ENCODE results near the gene SV2C. TPM values are rescaled to one million over a fixed set of nuclear protein-coding genes. Genes with fewer than 3 reads are reported as not detected.

Gene SV2C
- total and polyA plus RNA-seq, 4 donors = 0.01 to 0.40 (median 0.37) TPM; not detected in 1

GRCh38 chr5:76388236-76388635 lies 305.1 kb downstream of the SV2C start:
- Histone ChIP-seq H3K36me3 (ENCODE audit: control insufficient read depth in 4 of 4, insufficient read depth in 4 of 4, low read length in 4 of 4) (no peaks in the 10 kb centered on the region), H3K9me3 (ENCODE audit: control insufficient read depth in 4 of 4, insufficient read depth in 3 of 4, low read length in 3 of 4) (no peaks in the 10 kb centered on the region), H3K4me3 (no peak overlapping the region), H3K27ac (ENCODE audit: low read depth in 1 of 2, low read length in 1 of 2) (no peak overlapping the region), H3K9ac (ENCODE audit: insufficient read depth in 1 of 2, low read length in 2 of 2) (no peak overlapping the region), H3K27me3 (ENCODE audit: control insufficient read depth in 3 of 3, insufficient read depth in 3 of 3, low read length in 2 of 3) (no peaks in the 10 kb centered on the region), H3K4me1 (ENCODE audit: control insufficient read depth in 5 of 5, insufficient read depth in 5 of 5, low read length in 5 of 5) (peaks cover 0 to 14% (median 0%) of the 10 kb centered on the region in 5 donors)
- DNase-seq (no peak), ATAC-seq (ENCODE audit: insufficient read depth, low FRiP score) (no peak)
- 61 to 100% methylated on average over 1 of the region's 1 CpG for WGBS, 2 donors
- no peak for TF ChIP-seq CTCF (IDR thresholded peaks at IDR 0.05; ENCODE audit: control extremely low read depth, extremely low read depth)

GRCh38 chr5:76388791-76389512 lies 305.8 kb downstream of the SV2C start:
- TF ChIP-seq CTCF (IDR thresholded peaks at IDR 0.05; ENCODE audit: control extremely low read depth, extremely low read depth) = no peak
- Histone ChIP-seq H3K36me3 (ENCODE audit: control insufficient read depth in 4 of 4, insufficient read depth in 4 of 4, low read length in 4 of 4) (no peaks in the 10 kb centered on the region), H3K9ac (ENCODE audit: insufficient read depth in 1 of 2, low read length in 2 of 2) (no peak overlapping the region), H3K9me3 (ENCODE audit: control insufficient read depth in 4 of 4, insufficient read depth in 3 of 4, low read length in 3 of 4) (no peaks in the 10 kb centered on the region), H3K27me3 (ENCODE audit: control insufficient read depth in 3 of 3, insufficient read depth in 3 of 3, low read length in 2 of 3) (no peaks in the 10 kb centered on the region), H3K27ac (ENCODE audit: low read depth in 1 of 2, low read length in 1 of 2) (no peak overlapping the region), H3K4me3 (no peak overlapping the region), H3K4me1 (ENCODE audit: control insufficient read depth in 5 of 5, insufficient read depth in 5 of 5, low read length in 5 of 5) (peaks cover 0 to 13% (median 0%) of the 10 kb centered on the region in 5 donors)
- WGBS, 2 donors = 91 to 92% methylated on average over 11 of the region's 11 CpGs
- ATAC-seq (ENCODE audit: insufficient read depth, low FRiP score) (no peak), DNase-seq (no peak)

GRCh38 chr5:76389513-76390154 lies 306.5 kb downstream of the SV2C start:
- no peaks in the 10 kb centered on the region for H3K36me3 ChIP-seq (ENCODE audit: control insufficient read depth in 4 of 4, insufficient read depth in 4 of 4, low read length in 4 of 4)
- no peak overlapping the region for H3K9ac ChIP-seq (ENCODE audit: insufficient read depth in 1 of 2, low read length in 2 of 2)
- H3K4me3 ChIP-seq = no peak overlapping the region
- H3K9me3 ChIP-seq (ENCODE audit: control insufficient read depth in 4 of 4, insufficient read depth in 3 of 4, low read length in 3 of 4) = no peaks in the 10 kb centered on the region
- H3K4me1 ChIP-seq (ENCODE audit: control insufficient read depth in 5 of 5, insufficient read depth in 5 of 5, low read length in 5 of 5) = peaks cover 0 to 9% (median 0%) of the 10 kb centered on the region in 5 donors
- 85 to 87% methylated on average over 13 of the region's 13 CpGs for WGBS, 2 donors
- no peak overlapping the region for H3K27ac ChIP-seq (ENCODE audit: low read depth in 1 of 2, low read length in 1 of 2)
- H3K27me3 ChIP-seq (ENCODE audit: control insufficient read depth in 3 of 3, insufficient read depth in 3 of 3, low read length in 2 of 3) = no peaks in the 10 kb centered on the region
- DNase-seq = no peak
- TF ChIP-seq CTCF (IDR thresholded peaks at IDR 0.05; ENCODE audit: control extremely low read depth, extremely low read depth) = no peak
- no peak for ATAC-seq (ENCODE audit: insufficient read depth, low FRiP score)
